ENCODE measurements around the gene STXBP6. TPM values are rescaled to one million over a fixed set of nuclear protein-coding genes. Genes with fewer than 3 reads are reported as not detected.

The STXBP6 gene
- total RNA-seq, 2 donors from 2014 or later: 0.49 TPM; not detected in 1

GRCh38 chr14:24927809-24928208 lies 122.1 kb downstream of the STXBP6 start:
- DNase-seq (ENCODE audit: low spot score in 2 of 2): no peak
- Mint-ChIP-seq H3K27ac (no peak overlapping the region), H3K36me3 (no peaks in the 10 kb centered on the region), H3K9me3 (no peaks in the 10 kb centered on the region)
- no peak for ATAC-seq

- no peak overlapping the region for H3K27ac Mint-ChIP-seq
- ATAC-seq (no peak), DNase-seq (ENCODE audit: low spot score in 2 of 2) (no peak)
- H3K36me3 Mint-ChIP-seq: no peaks in the 10 kb centered on the region
- no peaks in the 10 kb centered on the region for H3K9me3 Mint-ChIP-seq
These were observed 124.1 kb downstream of the STXBP6 start for GRCh38 chr14:24925771-24926374.

GRCh38 chr14:24924544-24924943 lies 125.4 kb downstream of the STXBP6 start:
- ATAC-seq: no peak
- no peak for DNase-seq (ENCODE audit: low spot score in 2 of 2)
- H3K27ac Mint-ChIP-seq: no peak overlapping the region
- no peaks in the 10 kb centered on the region for H3K9me3 Mint-ChIP-seq
- no peaks in the 10 kb centered on the region for H3K36me3 Mint-ChIP-seq

GRCh38 chr14:24921903-24922302 lies 128.0 kb downstream of the STXBP6 start:
- Mint-ChIP-seq H3K36me3 (no peaks in the 10 kb centered on the region), H3K9me3 (no peaks in the 10 kb centered on the region), H3K27ac (no peak overlapping the region)
- DNase-seq (ENCODE audit: low spot score in 2 of 2) (no peak), ATAC-seq (no peak)

DNA sequence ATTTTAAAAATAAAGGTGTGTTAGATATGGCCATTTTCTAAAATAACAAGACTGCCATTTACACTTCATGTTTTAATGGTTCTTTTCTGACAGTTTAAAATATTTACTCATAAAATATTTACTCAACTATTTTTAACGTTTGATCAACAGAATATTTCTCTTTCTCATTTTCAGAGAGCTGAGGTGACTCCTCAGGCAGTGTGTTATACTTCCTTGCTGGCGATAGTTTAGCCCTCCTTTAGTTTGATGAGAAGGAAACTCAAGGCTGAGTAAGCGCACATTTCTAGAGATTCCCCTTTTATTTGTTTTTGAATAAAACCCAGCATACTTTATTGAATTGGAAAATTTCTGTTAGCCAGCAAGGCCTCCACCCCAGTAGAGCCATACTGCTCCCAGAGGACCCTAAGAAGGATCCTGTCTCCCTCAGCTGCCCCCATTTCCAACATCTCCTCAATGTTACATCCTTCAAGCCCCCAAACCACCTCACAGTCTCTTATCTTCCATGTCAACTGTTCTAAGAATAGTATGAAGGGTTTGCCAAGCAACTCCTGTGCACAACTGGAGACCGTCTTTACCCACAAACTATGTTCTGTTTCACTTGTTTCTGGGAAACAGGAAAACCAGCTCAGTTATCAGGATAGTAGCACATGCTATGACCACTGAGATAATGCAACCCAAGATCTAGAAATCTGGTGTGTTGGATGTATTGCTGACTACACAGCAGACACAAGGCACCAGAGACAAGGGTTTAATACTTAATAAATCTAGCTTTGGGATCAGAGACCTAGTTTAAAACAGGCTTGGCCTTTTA lies 129.5 kb downstream of the STXBP6 start:
- no peaks in the 10 kb centered on the region for H3K9me3 Mint-ChIP-seq
- H3K36me3 Mint-ChIP-seq: no peaks in the 10 kb centered on the region
- H3K27ac Mint-ChIP-seq: no peak overlapping the region
- DNase-seq (ENCODE audit: low spot score in 2 of 2) (no peak), ATAC-seq (no peak)

DNA sequence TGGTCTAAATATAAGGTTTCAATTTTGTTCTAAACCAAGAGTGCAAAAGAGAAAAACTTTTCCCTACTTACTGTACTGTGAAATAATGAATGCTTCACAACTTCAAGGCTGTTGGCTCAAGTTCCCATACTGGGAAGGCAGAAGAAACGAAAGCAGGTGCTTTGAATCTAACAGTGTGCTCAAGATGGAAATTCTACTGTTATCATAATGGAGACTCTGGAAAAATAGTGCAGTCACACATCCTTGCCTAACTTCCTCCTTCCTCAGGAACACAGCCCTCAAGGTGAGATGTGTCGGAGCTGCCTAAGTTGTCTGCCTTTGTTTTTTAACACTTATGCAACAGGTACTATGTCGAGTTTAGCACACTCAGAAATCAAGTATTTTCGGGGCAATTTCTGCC lies 131.1 kb downstream of the STXBP6 start:
- Mint-ChIP-seq H3K27ac (no peak overlapping the region), H3K9me3 (no peaks in the 10 kb centered on the region), H3K36me3 (no peaks in the 10 kb centered on the region)
- ATAC-seq (no peak), DNase-seq (ENCODE audit: low spot score in 2 of 2) (no peak)

DNA sequence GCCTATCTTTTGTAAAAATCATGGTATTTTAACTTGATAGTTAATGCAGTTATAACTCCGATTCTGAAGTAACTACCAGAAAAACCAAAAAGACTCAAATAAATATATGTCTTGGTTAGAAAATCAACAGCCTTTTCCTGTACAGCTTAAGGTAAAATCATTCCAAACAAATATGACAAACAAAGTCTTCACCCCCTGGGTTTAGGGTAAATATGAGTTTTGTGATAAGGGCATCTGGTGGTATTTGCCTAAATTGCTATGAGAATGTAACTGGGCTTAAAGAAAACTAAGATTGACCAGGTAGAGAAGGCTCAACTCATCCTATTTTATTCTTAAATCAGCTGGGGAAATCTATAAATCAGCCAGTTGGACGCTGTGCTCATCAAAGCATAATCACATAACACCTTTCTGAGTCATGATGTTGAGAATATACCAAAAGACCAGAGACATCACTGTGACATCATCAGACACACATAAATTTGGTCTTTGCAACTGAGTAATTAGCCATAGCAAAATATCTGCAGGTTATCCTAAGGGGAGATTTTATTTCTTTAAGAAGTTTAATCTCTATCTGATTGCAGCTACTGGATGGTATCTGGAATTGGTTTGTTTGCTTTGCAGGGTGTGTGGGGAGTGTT lies 133.9 kb downstream of the STXBP6 start:
- Mint-ChIP-seq H3K27ac (no peak overlapping the region), H3K9me3 (no peaks in the 10 kb centered on the region), H3K36me3 (no peaks in the 10 kb centered on the region)
- no peak for DNase-seq (ENCODE audit: low spot score in 2 of 2)
- no peak for ATAC-seq

GRCh38 chr14:24915403-24915921 lies 134.5 kb downstream of the STXBP6 start:
- DNase-seq (ENCODE audit: low spot score in 2 of 2): no peak
- no peak for ATAC-seq
- Mint-ChIP-seq H3K36me3 (no peaks in the 10 kb centered on the region), H3K27ac (no peak overlapping the region), H3K9me3 (no peaks in the 10 kb centered on the region)

DNA sequence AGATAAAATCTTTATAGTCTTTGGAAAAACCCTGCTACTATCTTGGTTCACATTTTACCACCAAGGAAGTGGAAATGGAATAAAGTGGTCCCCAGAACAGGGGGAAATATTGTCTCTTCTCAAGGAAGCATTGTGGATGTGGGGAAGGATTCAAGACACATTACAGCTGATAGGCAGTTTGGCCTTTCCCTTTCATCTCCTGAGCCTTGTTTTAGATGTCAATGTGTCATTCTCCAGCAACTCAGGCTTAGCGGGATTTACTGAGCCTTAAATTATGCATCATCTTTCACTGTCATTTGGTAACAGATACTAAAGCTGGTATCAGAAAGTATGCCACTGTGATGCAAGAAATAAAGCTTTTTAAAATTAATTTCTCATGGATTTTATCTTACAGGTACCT lies 136.2 kb downstream of the STXBP6 start:
- Mint-ChIP-seq H3K36me3 (no peaks in the 10 kb centered on the region), H3K9me3 (no peaks in the 10 kb centered on the region), H3K27ac (no peak overlapping the region)
- no peak for ATAC-seq
- no peak for DNase-seq (ENCODE audit: low spot score in 2 of 2)

DNA sequence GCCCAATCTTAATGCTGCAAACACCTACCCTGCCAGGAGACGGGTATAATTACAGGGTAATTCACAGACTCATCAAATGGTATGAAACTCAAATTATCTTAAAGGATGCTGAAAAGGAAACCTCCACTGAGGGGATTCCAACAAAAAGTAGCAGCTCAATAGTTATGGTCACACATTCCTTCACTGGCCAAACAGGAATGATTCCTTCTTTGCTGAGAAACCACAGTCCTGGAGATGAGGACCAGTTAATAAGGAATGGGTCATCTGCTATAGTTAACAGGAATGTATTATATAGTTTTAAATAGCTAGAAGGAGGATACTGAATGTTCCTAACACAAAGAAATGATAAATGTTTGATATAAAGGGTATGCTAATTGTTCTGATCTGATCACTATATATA lies 136.9 kb downstream of the STXBP6 start:
- Mint-ChIP-seq H3K36me3 (no peaks in the 10 kb centered on the region), H3K27ac (no peak overlapping the region), H3K9me3 (no peaks in the 10 kb centered on the region)
- DNase-seq (ENCODE audit: low spot score in 2 of 2): no peak
- no peak for ATAC-seq

DNA sequence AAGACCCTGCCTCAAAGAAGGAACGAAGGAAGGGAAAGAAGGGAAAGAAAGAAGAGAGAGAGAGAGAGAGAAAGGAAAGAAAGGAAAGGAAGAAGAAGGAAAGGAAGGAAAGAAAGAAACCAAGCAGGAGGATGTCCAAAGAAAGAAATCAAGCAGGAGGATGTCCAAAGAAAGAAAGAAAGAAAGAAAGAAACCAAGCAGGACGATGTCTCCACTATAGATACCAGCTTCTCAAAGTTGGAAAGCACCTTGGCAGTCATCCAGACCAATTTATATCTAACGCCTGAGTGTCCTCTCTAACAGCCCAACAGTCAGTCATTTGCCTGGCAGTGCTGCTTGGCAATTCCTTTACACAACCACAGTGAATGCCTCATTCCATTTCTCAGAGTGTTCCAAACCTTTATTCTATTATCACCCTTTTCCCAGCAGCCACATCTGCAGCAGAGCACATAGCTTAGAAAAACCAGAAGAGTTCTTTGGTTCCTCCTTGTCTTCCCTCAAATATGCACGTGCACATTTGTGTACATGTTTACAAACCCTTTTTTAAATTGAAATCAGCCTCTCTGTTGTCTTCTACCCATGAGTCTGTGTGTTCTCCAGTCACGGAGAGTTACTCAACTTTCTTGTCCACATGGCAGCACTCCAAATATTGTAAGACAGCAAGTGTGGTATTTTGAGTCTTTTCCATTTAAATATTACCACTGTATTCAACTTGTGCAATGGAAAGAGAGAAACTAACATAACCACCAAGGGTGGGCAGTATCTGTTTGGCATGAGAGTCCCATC lies 138.4 kb downstream of the STXBP6 start:
- no peak for DNase-seq (ENCODE audit: low spot score in 2 of 2)
- Mint-ChIP-seq H3K27ac (no peak overlapping the region), H3K9me3 (no peaks in the 10 kb centered on the region), H3K36me3 (no peaks in the 10 kb centered on the region)
- no peak for ATAC-seq

DNA sequence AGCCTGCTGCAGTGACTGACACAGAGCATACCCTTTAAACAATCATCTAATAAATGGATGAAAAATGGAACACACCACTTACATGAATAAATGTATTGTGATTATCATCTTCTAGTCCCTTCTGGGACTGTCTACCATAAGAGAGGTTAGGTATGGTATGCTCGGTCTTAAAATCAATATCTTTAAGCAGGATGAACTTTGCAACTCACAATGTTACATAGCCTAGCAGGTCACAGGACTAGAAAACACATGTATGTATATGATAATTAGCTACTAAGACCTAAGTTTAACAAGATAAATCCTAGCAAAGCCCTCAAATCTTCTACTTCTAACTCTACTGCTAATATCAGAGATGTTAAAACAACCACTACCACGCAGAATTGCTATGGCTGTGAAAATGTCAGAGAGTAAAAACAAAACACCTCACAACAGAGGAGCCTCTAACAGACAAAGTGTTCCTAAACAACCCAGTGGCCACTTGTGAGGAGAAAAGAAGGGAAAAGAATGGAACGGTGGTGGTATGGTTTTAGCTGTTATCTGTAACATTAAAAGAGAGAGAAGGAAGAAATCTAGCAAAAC lies 139.4 kb downstream of the STXBP6 start:
- no peaks in the 10 kb centered on the region for H3K36me3 Mint-ChIP-seq
- no peaks in the 10 kb centered on the region for H3K9me3 Mint-ChIP-seq
- no peak for ATAC-seq
- H3K27ac Mint-ChIP-seq: no peak overlapping the region
- no peak for DNase-seq (ENCODE audit: low spot score in 2 of 2)

DNA sequence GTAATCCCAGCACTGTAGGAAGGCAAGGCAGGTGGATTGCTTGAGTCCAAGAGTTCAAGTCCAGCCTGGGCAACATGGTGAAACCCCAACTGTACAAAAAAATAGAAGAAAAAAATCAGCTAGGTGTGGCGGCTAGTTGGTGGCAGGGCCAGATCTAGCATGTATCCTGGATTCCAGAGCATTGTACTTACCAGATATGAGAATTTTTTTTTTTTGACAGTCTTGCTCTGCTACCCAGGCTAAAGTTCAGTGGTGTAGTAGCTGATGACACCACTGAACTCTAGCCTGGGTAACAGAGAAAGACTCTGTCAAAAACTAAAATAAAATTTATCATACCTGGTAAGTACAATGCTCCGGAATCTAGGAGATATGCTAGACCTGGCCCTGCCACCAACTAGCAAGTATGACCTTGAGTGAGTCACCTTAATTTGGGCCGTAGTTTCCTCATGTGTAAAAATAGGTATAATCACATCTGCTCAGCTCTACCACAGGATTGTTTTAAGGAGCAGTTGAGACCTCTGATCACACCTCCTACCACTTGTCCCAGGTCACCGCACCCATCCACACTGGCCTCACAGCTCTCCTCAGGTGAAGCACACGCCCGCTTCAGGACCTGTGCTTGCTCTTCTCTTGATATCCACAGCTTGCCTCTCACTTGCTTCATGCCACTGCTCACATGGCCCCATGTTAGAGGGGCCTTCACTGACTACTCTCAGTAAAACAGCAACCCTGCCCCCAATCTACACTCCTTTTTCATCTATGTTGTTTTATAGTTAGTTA lies 140.2 kb downstream of the STXBP6 start:
- H3K36me3 Mint-ChIP-seq: no peaks in the 10 kb centered on the region
- no peak for DNase-seq (ENCODE audit: low spot score in 2 of 2)
- ATAC-seq: no peak
- H3K27ac Mint-ChIP-seq: no peak overlapping the region
- H3K9me3 Mint-ChIP-seq: no peaks in the 10 kb centered on the region

GRCh38 chr14:24908592-24909236 lies 141.2 kb downstream of the STXBP6 start:
- ATAC-seq: no peak

GRCh38 chr14:24904533-24904932 lies 145.4 kb downstream of the STXBP6 start:
- ATAC-seq: no peak
- Mint-ChIP-seq H3K9me3 (no peaks in the 10 kb centered on the region), H3K27ac (no peak overlapping the region), H3K36me3 (no peaks in the 10 kb centered on the region)
- no peak for DNase-seq (ENCODE audit: low spot score in 2 of 2)

More at GRCh38 chr14:24908592-24909236, 141.2 kb downstream of the STXBP6 start:
- Mint-ChIP-seq H3K27ac (no peak overlapping the region), H3K9me3 (no peaks in the 10 kb centered on the region), H3K36me3 (no peaks in the 10 kb centered on the region)
- DNase-seq (ENCODE audit: low spot score in 2 of 2): no peak

Measured in activated naive CD4-positive, alpha-beta T cell treated with anti-CD3 and anti-CD28 coated beads, Interleukin-2, amount 50 U/mL, for 72 hours (primary cell).